ENCODE data around the gene WDFY4.

WDFY4 gene

DNA sequence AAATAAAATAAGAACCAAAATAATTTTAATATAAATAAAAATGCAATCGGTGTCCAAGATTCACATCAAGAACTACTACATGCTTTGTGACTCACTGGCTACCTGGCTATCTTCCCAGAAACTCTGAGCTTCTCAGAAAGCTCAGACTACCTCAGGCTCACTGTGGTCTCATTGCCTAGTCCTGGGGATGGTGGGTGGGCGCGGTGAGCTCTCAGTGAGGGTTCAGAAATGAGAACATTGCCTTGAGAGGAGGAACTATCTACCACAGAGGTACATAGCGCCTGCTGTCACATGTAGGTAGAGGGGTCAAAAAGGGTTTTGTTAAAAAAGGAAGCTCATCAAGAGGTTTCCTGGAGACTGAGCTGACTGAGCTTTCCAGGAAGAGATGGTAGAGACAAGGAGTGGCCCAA lies 108.0 kb downstream of the WDFY4 start:
- no peak overlapping the region for H3K4me3 ChIP-seq (ENCODE audit: low read depth, low read length)
- H3K4me2 ChIP-seq (ENCODE audit: low read length): no peak overlapping the region
- no peak overlapping the region for H2BK120ac ChIP-seq (ENCODE audit: insufficient read depth, low read length, poor library complexity)
- no peak overlapping the region for H4K12ac ChIP-seq (ENCODE audit: low read depth, low read length)
- H2BK5ac ChIP-seq (ENCODE audit: low read depth, low read length, poor library complexity): no peak overlapping the region
- no peaks in the 10 kb centered on the region for H3K36me3 ChIP-seq (ENCODE audit: control insufficient read depth in 1 of 2, insufficient read depth in 2 of 2, low read length in 2 of 2)
- H3K18ac ChIP-seq (ENCODE audit: low read length): no peak overlapping the region
- no peak overlapping the region for H3K27ac ChIP-seq (ENCODE audit: low read depth, low read length)
- no peak overlapping the region for H3K14ac ChIP-seq (ENCODE audit: low read length)
- no peak for DNase-seq
- H3K79me2 ChIP-seq (ENCODE audit: control insufficient read depth, insufficient read depth, low read length, poor library complexity): no peaks in the 10 kb centered on the region
- H3K9me3 ChIP-seq (ENCODE audit: insufficient read depth, low read depth, low read length): no peaks in the 10 kb centered on the region
- no peaks in the 10 kb centered on the region for H3K79me1 ChIP-seq (ENCODE audit: low read length)
- no peaks in the 10 kb centered on the region for H3K27me3 ChIP-seq (ENCODE audit: insufficient read depth, low read length)
- no peak overlapping the region for H3K9ac ChIP-seq (ENCODE audit: low read length)
- no peak overlapping the region for H2AK5ac ChIP-seq (ENCODE audit: low read length)
- no CpG with 5 or more reads among the region's 4 CpGs for WGBS (ENCODE audit: extremely low coverage, insufficient coverage, insufficient read length)
- no peak overlapping the region for H4K8ac ChIP-seq (ENCODE audit: low read depth, low read length)
- no peak overlapping the region for H3K4ac ChIP-seq (ENCODE audit: low read depth, low read length)
- no peak overlapping the region for H3K23ac ChIP-seq (ENCODE audit: low read length)
- H2BK12ac ChIP-seq (ENCODE audit: low read length): no peak overlapping the region
- H2AFZ ChIP-seq (ENCODE audit: insufficient read depth, low read length, poor library complexity): no peak overlapping the region
- H4K91ac ChIP-seq (ENCODE audit: low read depth, low read length): no peak overlapping the region
- H3K4me1 ChIP-seq (ENCODE audit: control insufficient read depth in 1 of 2, insufficient read depth in 2 of 2, low read length in 2 of 2): no peaks in the 10 kb centered on the region

DNA sequence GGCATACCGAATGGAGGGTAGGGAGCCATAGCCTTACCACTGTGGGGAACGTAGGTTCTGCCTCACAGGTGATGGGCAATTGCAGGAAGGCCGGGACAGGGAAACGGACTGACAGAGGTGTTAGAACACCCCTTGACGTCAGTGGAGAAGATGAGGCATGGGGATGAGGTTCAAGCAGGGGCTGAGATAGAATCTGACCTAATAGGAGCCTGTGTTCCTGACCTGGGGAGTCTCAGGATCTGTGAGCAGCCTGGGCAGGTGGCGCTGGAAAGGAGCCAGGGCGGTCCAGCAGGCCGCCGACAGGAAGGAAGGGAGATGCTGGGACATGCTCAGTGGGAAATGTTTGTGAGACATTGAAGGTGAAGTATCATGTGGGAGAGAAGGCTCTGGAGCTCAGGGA lies 109.4 kb downstream of the WDFY4 start:
- no peaks in the 10 kb centered on the region for H3K9me3 ChIP-seq (ENCODE audit: insufficient read depth, low read depth, low read length)
- no peak overlapping the region for H3K4ac ChIP-seq (ENCODE audit: low read depth, low read length)
- WGBS (ENCODE audit: extremely low coverage, insufficient coverage, insufficient read length): no CpG with 5 or more reads among the region's 9 CpGs
- H4K12ac ChIP-seq (ENCODE audit: low read depth, low read length): no peak overlapping the region
- no peak overlapping the region for H2BK12ac ChIP-seq (ENCODE audit: low read length)
- DNase-seq: no peak
- no peaks in the 10 kb centered on the region for H3K4me1 ChIP-seq (ENCODE audit: control insufficient read depth in 1 of 2, insufficient read depth in 2 of 2, low read length in 2 of 2)
- H3K18ac ChIP-seq (ENCODE audit: low read length): no peak overlapping the region
- no peak overlapping the region for H3K4me3 ChIP-seq (ENCODE audit: low read depth, low read length)
- no peak overlapping the region for H4K8ac ChIP-seq (ENCODE audit: low read depth, low read length)
- H3K79me2 ChIP-seq (ENCODE audit: control insufficient read depth, insufficient read depth, low read length, poor library complexity): no peaks in the 10 kb centered on the region
- H2BK120ac ChIP-seq (ENCODE audit: insufficient read depth, low read length, poor library complexity): no peak overlapping the region
- no peak overlapping the region for H2AFZ ChIP-seq (ENCODE audit: insufficient read depth, low read length, poor library complexity)
- H3K36me3 ChIP-seq (ENCODE audit: control insufficient read depth in 1 of 2, insufficient read depth in 2 of 2, low read length in 2 of 2): no peaks in the 10 kb centered on the region
- no peak overlapping the region for H3K14ac ChIP-seq (ENCODE audit: low read length)
- H3K4me2 ChIP-seq (ENCODE audit: low read length): no peak overlapping the region
- H3K23ac ChIP-seq (ENCODE audit: low read length): no peak overlapping the region
- no peak overlapping the region for H4K91ac ChIP-seq (ENCODE audit: low read depth, low read length)
- no peaks in the 10 kb centered on the region for H3K27me3 ChIP-seq (ENCODE audit: insufficient read depth, low read length)
- no peak overlapping the region for H3K27ac ChIP-seq (ENCODE audit: low read depth, low read length)
- no peak overlapping the region for H3K9ac ChIP-seq (ENCODE audit: low read length)
- no peaks in the 10 kb centered on the region for H3K79me1 ChIP-seq (ENCODE audit: low read length)
- no peak overlapping the region for H2BK5ac ChIP-seq (ENCODE audit: low read depth, low read length, poor library complexity)
- no peak overlapping the region for H2AK5ac ChIP-seq (ENCODE audit: low read length)

DNA sequence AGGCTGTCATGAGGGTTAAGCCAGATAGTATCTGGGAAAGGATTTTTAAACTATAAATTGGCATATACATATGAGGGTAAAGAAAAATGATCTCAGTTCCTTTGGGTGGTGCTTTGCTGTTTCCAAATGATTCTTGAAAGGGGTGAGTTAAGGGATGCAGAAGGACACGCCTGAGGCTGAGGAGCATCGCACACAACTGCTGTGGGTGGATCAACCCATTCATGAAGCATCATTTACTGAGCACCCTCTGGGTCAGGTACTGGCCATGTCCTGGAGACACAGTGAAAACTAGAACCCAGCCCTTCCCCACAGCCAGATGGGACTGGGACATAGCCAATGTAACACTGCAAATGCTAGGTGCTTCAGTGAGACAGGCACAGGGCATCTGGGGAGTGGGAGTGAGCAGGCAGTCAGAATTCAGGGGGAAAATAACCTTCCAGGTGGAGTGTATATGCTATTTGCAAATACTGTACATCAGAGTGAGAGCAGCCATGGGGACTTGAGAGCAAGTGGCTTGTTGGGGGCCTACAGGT lies 112.1 kb downstream of the WDFY4 start:
- Histone ChIP-seq H3K14ac (ENCODE audit: low read length) (no peak overlapping the region), H3K18ac (ENCODE audit: low read length) (no peak overlapping the region), H2BK5ac (ENCODE audit: low read depth, low read length, poor library complexity) (no peak overlapping the region), H3K79me1 (ENCODE audit: low read length) (no peaks in the 10 kb centered on the region), H3K9ac (ENCODE audit: low read length) (peak overlapping the region; percentile 12), H4K91ac (ENCODE audit: low read depth, low read length) (no peak overlapping the region), H2AK5ac (ENCODE audit: low read length) (no peak overlapping the region), H3K23ac (ENCODE audit: low read length) (no peak overlapping the region), H4K12ac (ENCODE audit: low read depth, low read length) (no peak overlapping the region), H3K4me2 (ENCODE audit: low read length) (no peak overlapping the region), H3K4me1 (ENCODE audit: control insufficient read depth in 1 of 2, insufficient read depth in 2 of 2, low read length in 2 of 2) (no peaks in the 10 kb centered on the region), H3K36me3 (ENCODE audit: control insufficient read depth in 1 of 2, insufficient read depth in 2 of 2, low read length in 2 of 2) (no peaks in the 10 kb centered on the region), H2BK120ac (ENCODE audit: insufficient read depth, low read length, poor library complexity) (no peak overlapping the region), H3K27ac (ENCODE audit: low read depth, low read length) (no peak overlapping the region), H3K4ac (ENCODE audit: low read depth, low read length) (no peak overlapping the region), H2AFZ (ENCODE audit: insufficient read depth, low read length, poor library complexity) (no peak overlapping the region), H2BK12ac (ENCODE audit: low read length) (no peak overlapping the region), H3K9me3 (ENCODE audit: insufficient read depth, low read depth, low read length) (peaks cover 4% of the 10 kb centered on the region), H3K79me2 (ENCODE audit: control insufficient read depth, insufficient read depth, low read length, poor library complexity) (no peaks in the 10 kb centered on the region), H3K27me3 (ENCODE audit: insufficient read depth, low read length) (no peaks in the 10 kb centered on the region), H3K4me3 (ENCODE audit: low read depth, low read length) (no peak overlapping the region), H4K8ac (ENCODE audit: low read depth, low read length) (no peak overlapping the region)
- no CpG with 5 or more reads among the region's 2 CpGs for WGBS (ENCODE audit: extremely low coverage, insufficient coverage, insufficient read length)
- no peak for DNase-seq

DNA sequence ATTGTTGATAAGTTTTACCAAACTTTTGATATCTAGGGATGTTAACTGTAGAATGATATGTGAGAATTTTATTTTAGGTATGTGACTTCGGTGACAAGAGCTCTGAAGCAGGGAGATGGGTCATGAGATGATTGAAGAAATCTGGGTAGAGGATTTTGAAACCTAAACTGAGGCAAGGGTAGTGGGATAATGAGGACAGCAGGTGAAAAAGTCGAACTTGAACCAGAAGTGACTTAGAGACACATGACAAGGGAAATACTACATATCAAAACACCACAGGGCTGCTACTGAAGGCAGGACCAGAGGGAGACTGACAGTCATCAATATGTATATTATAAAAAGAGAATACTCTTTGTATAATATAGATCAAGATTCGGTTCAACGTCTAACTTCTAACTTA lies 113.2 kb downstream of the WDFY4 start:
- no peak overlapping the region for H3K4ac ChIP-seq (ENCODE audit: low read depth, low read length)

More for the DNA sequence above, 113.2 kb downstream of the WDFY4 start:
- H3K27me3 ChIP-seq (ENCODE audit: insufficient read depth, low read length): no peaks in the 10 kb centered on the region
- H2BK120ac ChIP-seq (ENCODE audit: insufficient read depth, low read length, poor library complexity): no peak overlapping the region
- H3K18ac ChIP-seq (ENCODE audit: low read length): no peak overlapping the region
- H3K27ac ChIP-seq (ENCODE audit: low read depth, low read length): no peak overlapping the region
- DNase-seq: no peak
- H3K36me3 ChIP-seq (ENCODE audit: control insufficient read depth in 1 of 2, insufficient read depth in 2 of 2, low read length in 2 of 2): no peaks in the 10 kb centered on the region
- no peak overlapping the region for H4K12ac ChIP-seq (ENCODE audit: low read depth, low read length)
- no peaks in the 10 kb centered on the region for H3K4me1 ChIP-seq (ENCODE audit: control insufficient read depth in 1 of 2, insufficient read depth in 2 of 2, low read length in 2 of 2)
- no peaks in the 10 kb centered on the region for H3K79me2 ChIP-seq (ENCODE audit: control insufficient read depth, insufficient read depth, low read length, poor library complexity)
- no peak overlapping the region for H3K23ac ChIP-seq (ENCODE audit: low read length)
- peaks cover 4% of the 10 kb centered on the region for H3K9me3 ChIP-seq (ENCODE audit: insufficient read depth, low read depth, low read length)
- no peaks in the 10 kb centered on the region for H3K79me1 ChIP-seq (ENCODE audit: low read length)
- H3K9ac ChIP-seq (ENCODE audit: low read length): no peak overlapping the region
- H2BK5ac ChIP-seq (ENCODE audit: low read depth, low read length, poor library complexity): no peak overlapping the region
- no peak overlapping the region for H4K8ac ChIP-seq (ENCODE audit: low read depth, low read length)
- no peak overlapping the region for H2AFZ ChIP-seq (ENCODE audit: insufficient read depth, low read length, poor library complexity)
- H2BK12ac ChIP-seq (ENCODE audit: low read length): no peak overlapping the region
- H3K4me3 ChIP-seq (ENCODE audit: low read depth, low read length): no peak overlapping the region
- no peak overlapping the region for H3K4me2 ChIP-seq (ENCODE audit: low read length)
- no peak overlapping the region for H4K91ac ChIP-seq (ENCODE audit: low read depth, low read length)
- WGBS (ENCODE audit: extremely low coverage, insufficient coverage, insufficient read length): no CpG with 5 or more reads among the region's 4 CpGs
- H2AK5ac ChIP-seq (ENCODE audit: low read length): no peak overlapping the region
- H3K14ac ChIP-seq (ENCODE audit: low read length): no peak overlapping the region
